ENCODE results near the gene EXOSC10. TPM values are rescaled to one million over a fixed set of nuclear protein-coding genes. Genes with fewer than 3 reads are reported as not detected.

EXOSC10 gene
- total and polyA plus RNA-seq, 9 of the 15 experiments (the other 6 are each of a cell fraction or from before 2014, with no cell fraction given), result 23.4 to 150 (median 105) TPM

GRCh38 chr1:11053758-11054137, 45.9 kb downstream of the EXOSC10 start:
- no peak overlapping the region for H3K4me2 ChIP-seq (ENCODE audit: insufficient read depth, low read length)
- WGBS (ENCODE audit: insufficient coverage, low coverage, missing lambda C conversion rate), result 47% methylated on average over 10 of the region's 10 CpGs
- no peak overlapping the region for H2AFZ ChIP-seq (ENCODE audit: low read depth, low read length)
- POLR2A ChIA-PET, result interaction anchor here (0.5 kb wide), 1 partner anchor 602 kb away, joined by 3 read pairs; no protein-coding TSS in a partner anchor
- H3K9me3 ChIP-seq (replicated peaks; ENCODE audit: control insufficient read depth, insufficient read depth, low read depth, low read length), result no peaks in the 10 kb centered on the region
- H3K4me3 ChIP-seq, result no peak overlapping the region
- no TSS peak for BruUV-seq (replicated peaks)
- peak; percentile 76 for ATAC-seq
- in situ Hi-C loops (cut with MboI), result no loop called here
- H3K79me2 ChIP-seq (ENCODE audit: control insufficient read depth, insufficient read depth, low read length), result peaks cover 12% of the 10 kb centered on the region
- peaks cover 14% of the 10 kb centered on the region for H4K20me1 ChIP-seq (replicated peaks; ENCODE audit: control insufficient read depth, insufficient read depth, low read length)
- DNase-seq (ENCODE audit: extremely low read depth in 1 of 4, low spot score in 3 of 4), result peak; percentile 66 to 79 (median 75)
- peaks cover 4% of the 10 kb centered on the region for H3K9me1 ChIP-seq (ENCODE audit: control insufficient read depth, insufficient read depth, low read length)
- peak; percentile 11 for FAIRE-seq
- H3K27me3 ChIP-seq (ENCODE audit: control insufficient read depth in 2 of 2, insufficient read depth in 2 of 2, low read length in 2 of 2), result no peaks in the 10 kb centered on the region
- peaks cover 40% of the 10 kb centered on the region; the same call in 2 of the 3 replicates for H3K36me3 ChIP-seq (ENCODE audit: control insufficient read depth, insufficient read depth, low read length)
- H3K9ac ChIP-seq (ENCODE audit: insufficient read depth in 1 of 2, low read depth in 2 of 2, low read length in 2 of 2), result peak overlapping the region in 1 of 2 experiments; percentile 76; a peak in 1 of 4 replicates
- intact Hi-C loops (cut with micrococcal nuclease), result no loop called here
- H3K27ac ChIP-seq (ENCODE audit: extremely low read depth, low read depth, low read length), result no peak overlapping the region
- H3K4me1 ChIP-seq (replicated peaks in 1 of 2; ENCODE audit: control insufficient read depth in 2 of 2, insufficient read depth in 2 of 2, low read length in 2 of 2), result peaks cover 3 to 58% of the 10 kb centered on the region in 2 experiments; a peak in 3 of 5 replicates
- CTCF ChIA-PET (ENCODE audit: low intra/inter-chr PET ratio), result no interaction called here
- TF ChIP-seq E2F4 (CRISPR knock-in tag; IDR thresholded peaks at IDR 0.05; ENCODE audit: low read depth) (0 out of 2 replicates have a peak, but pooled peaks have one; percentile 29), HNRNPK (IDR thresholded peaks at IDR 0.05; ENCODE audit: low read depth, low read length, poor library complexity, severe bottlenecking) (no peak), RFX5 (IDR thresholded peaks at IDR 0.05; ENCODE audit: low read depth, low read length) (no peak), MAX (CRISPR knock-in tag; IDR thresholded peaks at IDR 0.05) (0 out of 2 replicates have a peak, but pooled peaks have one; percentile 13), DNMT1 (IDR thresholded peaks at IDR 0.05) (no peak), GABPB2 (CRISPR knock-in tag; conservative IDR thresholded peaks at IDR 0.05) (no peak), ZNF282 (CRISPR knock-in tag; IDR thresholded peaks at IDR 0.05) (0 out of 2 replicates have a peak, but pooled peaks have one; percentile 53), SRSF1 (IDR thresholded peaks at IDR 0.05; ENCODE audit: low read depth, low read length) (no peak), BRF1 (IDR thresholded peaks at IDR 0.05; ENCODE audit: borderline replicate concordance, extremely low read depth, insufficient read length) (no peak), CTBP1 (IDR thresholded peaks at IDR 0.05; ENCODE audit: borderline replicate concordance) (no peak), POLR2AphosphoS5 (IDR thresholded peaks at IDR 0.05; ENCODE audit: control insufficient read depth, insufficient read depth, low read depth, low read length) (peak; percentile 32; the same call in 1 of the 2 replicates), ZNF644 (tag; IDR thresholded peaks at IDR 0.05; ENCODE audit: low read depth) (no peak), ZNF639 (CRISPR knock-in tag; conservative IDR thresholded peaks at IDR 0.05 in 1 of 2, IDR thresholded peaks at IDR 0.05 in 1 of 2) (no peak), E4F1 (CRISPR knock-in tag; IDR thresholded peaks at IDR 0.05; ENCODE audit: borderline replicate concordance) (no peak), HEY1 (CRISPR knock-in tag; IDR thresholded peaks at IDR 0.05; ENCODE audit: borderline replicate concordance) (no peak)
- TF ChIP-seq, protein P1, sequence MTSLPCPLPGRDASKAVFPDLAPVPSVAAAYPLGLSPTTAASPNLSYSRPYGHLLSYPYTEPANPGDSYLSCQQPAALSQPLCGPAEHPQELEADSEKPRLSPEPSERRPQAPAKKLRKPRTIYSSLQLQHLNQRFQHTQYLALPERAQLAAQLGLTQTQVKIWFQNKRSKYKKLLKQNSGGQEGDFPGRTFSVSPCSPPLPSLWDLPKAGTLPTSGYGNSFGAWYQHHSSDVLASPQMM (CRISPR knock-in tag; IDR thresholded peaks at IDR 0.05), result no peak

Measured in K562 (cell line).